ENCODE results near the gene ZNF524. TPM values are rescaled to one million over a fixed set of nuclear protein-coding genes. Genes with fewer than 3 reads are reported as not detected.

ZNF524 gene
- total and polyA plus RNA-seq, 7 experiments from 2014 or later, result 13.3 to 50.5 (median 29.4) TPM

DNA sequence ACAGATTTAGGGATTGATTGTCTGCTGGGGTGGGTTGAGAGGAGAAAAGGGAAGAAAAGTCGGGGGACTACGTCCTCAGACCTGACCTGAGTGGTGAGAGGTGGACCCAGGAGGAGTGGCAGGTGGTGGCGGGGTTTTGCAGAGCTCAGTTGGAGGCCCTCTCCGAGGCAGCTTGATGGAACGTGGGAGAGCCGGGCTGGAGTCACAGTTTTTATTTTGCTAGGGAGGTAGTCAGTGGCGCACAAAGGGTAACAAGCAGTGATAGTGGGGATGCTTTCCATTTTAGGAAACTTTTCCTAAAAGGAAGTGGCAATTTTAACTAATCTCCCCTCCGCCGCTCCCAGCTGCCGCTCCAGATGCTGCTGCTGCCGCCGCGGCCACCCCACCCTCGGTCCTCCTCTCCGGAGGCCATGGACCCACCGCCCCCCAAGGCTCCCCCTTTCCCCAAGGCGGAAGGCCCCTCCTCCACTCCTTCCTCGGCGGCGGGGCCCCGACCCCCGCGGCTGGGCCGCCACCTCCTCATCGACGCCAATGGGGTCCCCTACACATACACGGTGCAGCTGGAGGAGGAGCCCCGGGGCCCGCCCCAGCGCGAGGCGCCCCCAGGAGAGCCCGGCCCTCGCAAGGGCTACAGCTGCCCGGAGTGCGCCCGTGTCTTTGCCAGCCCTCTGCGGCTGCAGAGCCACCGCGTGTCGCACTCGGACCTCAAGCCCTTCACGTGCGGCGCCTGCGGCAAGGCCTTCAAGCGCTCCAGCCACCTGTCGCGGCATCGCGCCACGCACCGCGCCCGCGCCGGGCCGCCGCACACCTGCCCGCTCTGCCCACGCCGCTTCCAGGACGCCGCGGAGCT lies 42.3 kb downstream of the ZNF524 start:
- Histone ChIP-seq H3K4me1 (ENCODE audit: control insufficient read depth in 2 of 2, insufficient read depth in 2 of 2, low read length in 2 of 2) (peaks cover 25 to 26% of the 10 kb centered on the region in 2 donors), H3K4me3 (ENCODE audit: low read length) (peak overlapping the region; percentile 80), H3K9me3 (ENCODE audit: control insufficient read depth in 2 of 3, low read length in 3 of 3) (no peaks in the 10 kb centered on the region), H3K27me3 (ENCODE audit: control insufficient read depth in 2 of 2, insufficient read depth in 2 of 2, low read length in 2 of 2) (no peaks in the 10 kb centered on the region), H3K36me3 (ENCODE audit: control insufficient read depth in 2 of 3, insufficient read depth in 3 of 3, low read length in 3 of 3) (peaks cover 0 to 14% (median 0%) of the 10 kb centered on the region in 3 experiments), H3K27ac (ENCODE audit: low read depth, low read length) (peak overlapping the region; percentile 80)
- ChIA-PET POLR2A (interaction anchor here (0.6 to 9.2 kb wide), 14 partner anchors 7 to 754 kb away, joined by 3 to 154 read pairs (median 7); partner anchors contain the start of genes FIZ1, U2AF2, ZNF524 and ZNF628), CTCF (interaction anchor here (0.6 to 1.6 kb wide), 6 partner anchors 7 to 383 kb away, joined by 4 to 6 read pairs (median 6); no protein-coding TSS in a partner anchor)
- Mint-ChIP-seq H3K36me3 (peaks cover 0 to 22% (median 14%) of the 10 kb centered on the region in 5 donors), H3K4me1 (peaks cover 27 to 70% (median 58%) of the 10 kb centered on the region in 7 donors), H3K27me3 (no peaks in the 10 kb centered on the region), H3K9me3 (peaks cover 0 to 3% (median 0%) of the 10 kb centered on the region in 11 donors), H3K27ac (peak overlapping the region; percentile 91 to 98 (median 96)), H3K4me3 (peak overlapping the region; percentile 87 to 97 (median 94))
- ATAC-seq, result no peak
- intact Hi-C loops (cut with micrococcal nuclease), result loop anchor here (1.0 to 2.0 kb wide), 4 partner anchors 7 to 62 kb away; partner anchors contain the start of genes EPN1 (in 1 of the 2) and ZNF579 (in 1 of the 2)
- peak in 4 of 9 donors; percentile 34 to 47 (median 36) for DNase-seq

DNA sequence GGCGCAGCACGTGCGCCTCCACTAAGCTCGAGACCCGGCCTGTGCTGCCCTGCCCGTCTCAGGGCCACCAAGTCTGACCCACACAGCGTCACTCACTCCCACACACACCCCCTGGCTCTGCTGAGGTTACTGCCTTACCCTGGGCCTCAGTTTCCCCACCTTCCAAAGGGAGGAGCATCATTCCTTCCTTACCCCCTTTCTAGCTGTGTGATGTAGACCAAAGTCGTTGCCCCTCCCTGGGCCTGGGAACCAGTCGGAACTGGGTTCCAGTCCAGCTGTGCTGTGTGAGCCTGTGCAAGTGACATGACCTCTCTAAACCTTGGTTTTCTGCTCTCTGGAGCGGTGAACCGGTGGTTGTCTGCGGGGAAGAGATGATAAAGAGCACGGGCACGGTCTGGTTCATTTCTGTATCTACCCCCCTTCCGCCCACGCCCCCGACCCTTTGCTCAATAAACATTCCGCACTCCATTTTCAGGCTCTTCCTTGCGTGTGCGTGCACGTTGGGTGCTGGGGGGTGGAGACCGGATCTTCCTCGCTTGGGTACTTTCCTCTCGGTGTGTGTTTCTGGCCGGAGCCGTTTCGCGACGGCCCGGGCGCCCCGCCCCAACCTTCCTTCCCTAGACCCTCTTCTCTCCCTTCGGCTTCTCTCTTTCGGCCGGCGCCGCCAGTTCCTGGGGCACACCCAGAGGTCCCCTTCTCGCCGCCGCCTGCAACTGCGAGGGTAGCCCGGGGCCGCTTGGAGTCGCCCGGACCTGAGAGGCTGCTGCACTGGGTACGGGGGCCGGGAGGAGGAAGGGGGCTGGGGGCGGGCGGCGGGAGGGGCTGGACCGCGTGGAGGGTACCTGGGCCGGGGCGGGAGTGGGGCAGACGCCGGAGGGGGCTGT lies 43.2 kb downstream of the ZNF524 start, which contains the start of gene ZNF581:
Gene ZNF581, plus strand, starts transcription at position 647 of the 884 bp plus-strand sequence. CDS start 923 bp downstream, outside the sequence.
- intact Hi-C loops (cut with micrococcal nuclease), result loop anchor here (1.0 to 2.0 kb wide), 4 partner anchors 8 to 62 kb away; partner anchors contain the start of genes EPN1 (in 1 of the 2) and ZNF579 (in 1 of the 2)

DNA sequence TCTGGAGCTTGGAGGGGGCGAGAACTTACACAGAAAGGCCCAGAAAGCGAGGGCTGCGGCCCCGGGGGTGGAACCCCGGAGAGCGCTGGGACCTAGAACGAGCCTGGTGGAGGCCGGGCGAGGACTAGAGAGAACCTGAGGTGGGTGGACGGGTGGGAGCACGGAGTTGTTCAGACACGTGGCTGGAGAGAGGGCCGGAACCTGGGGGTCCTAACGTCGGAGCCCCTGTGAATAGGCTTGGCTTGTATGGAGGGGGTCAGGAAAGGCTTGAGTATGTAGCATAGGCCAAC lies 43.7 kb downstream of the ZNF524 start:
- Histone ChIP-seq H3K36me3 (ENCODE audit: control insufficient read depth in 2 of 3, insufficient read depth in 3 of 3, low read length in 3 of 3) (peaks cover 0 to 14% (median 0%) of the 10 kb centered on the region in 3 experiments), H3K9me3 (ENCODE audit: control insufficient read depth in 2 of 3, low read length in 3 of 3) (no peaks in the 10 kb centered on the region), H3K4me3 (ENCODE audit: low read length) (peak overlapping the region; percentile 63), H3K27me3 (ENCODE audit: control insufficient read depth in 2 of 2, insufficient read depth in 2 of 2, low read length in 2 of 2) (no peaks in the 10 kb centered on the region), H3K4me1 (ENCODE audit: control insufficient read depth in 2 of 2, insufficient read depth in 2 of 2, low read length in 2 of 2) (peaks cover 27 to 28% of the 10 kb centered on the region in 2 donors), H3K27ac (ENCODE audit: low read depth, low read length) (peak overlapping the region; percentile 80)
- peaks cover 23 to 65% (median 57%) of the 10 kb centered on the region in 7 donors for H3K4me1 Mint-ChIP-seq
- CTCF ChIA-PET, result no interaction called here
- POLR2A ChIA-PET, result interaction anchor here (1.1 to 9.2 kb wide), 5 partner anchors 8 to 44 kb away, joined by 3 to 154 read pairs (median 12); partner anchors contain the start of genes FIZ1, ZNF524 and ZNF784
- peaks cover 0 to 3% (median 0%) of the 10 kb centered on the region in 11 donors for H3K9me3 Mint-ChIP-seq
- no peaks in the 10 kb centered on the region for H3K27me3 Mint-ChIP-seq
- intact Hi-C loops (cut with micrococcal nuclease), result loop anchor here (1.0 to 2.0 kb wide), 4 partner anchors 9 to 63 kb away; partner anchors contain the start of genes EPN1 (in 1 of the 2) and ZNF579 (in 1 of the 2)
- peaks cover 0 to 15% (median 4%) of the 10 kb centered on the region in 5 donors for H3K36me3 Mint-ChIP-seq
- H3K27ac Mint-ChIP-seq, result peak overlapping the region; percentile 88 to 98 (median 93)
- ATAC-seq (no peak), DNase-seq (no peak)
- peak overlapping the region; percentile 87 to 97 (median 94) for H3K4me3 Mint-ChIP-seq

More for the DNA sequence above, 43.2 kb downstream of the ZNF524 start, which contains the start of gene ZNF581:
- Mint-ChIP-seq H3K36me3 (peaks cover 0 to 17% (median 6%) of the 10 kb centered on the region in 5 donors), H3K27ac (peak within 1 kb of the TSS; percentile 91 to 98 (median 96)), H3K4me3 (peak within 1 kb of the TSS; percentile 87 to 97 (median 94)), H3K4me1 (peaks cover 23 to 66% (median 53%) of the 10 kb centered on the region in 7 donors), H3K27me3 (no peaks in the 10 kb centered on the region), H3K9me3 (peaks cover 0 to 3% (median 0%) of the 10 kb centered on the region in 11 donors)
- Histone ChIP-seq H3K27ac (ENCODE audit: low read depth, low read length) (peak within 1 kb of the TSS; percentile 80), H3K27me3 (ENCODE audit: control insufficient read depth in 2 of 2, insufficient read depth in 2 of 2, low read length in 2 of 2) (no peaks in the 10 kb centered on the region), H3K9me3 (ENCODE audit: control insufficient read depth in 2 of 3, low read length in 3 of 3) (no peaks in the 10 kb centered on the region), H3K4me1 (ENCODE audit: control insufficient read depth in 2 of 2, insufficient read depth in 2 of 2, low read length in 2 of 2) (peaks cover 24 to 25% of the 10 kb centered on the region in 2 donors), H3K36me3 (ENCODE audit: control insufficient read depth in 2 of 3, insufficient read depth in 3 of 3, low read length in 3 of 3) (peaks cover 0 to 14% (median 0%) of the 10 kb centered on the region in 3 experiments), H3K4me3 (ENCODE audit: low read length) (peak within 1 kb of the TSS; percentile 80)
- DNase-seq (peak; percentile 63 to 85 (median 81)), ATAC-seq (peak; percentile 73)
- CTCF ChIA-PET, result interaction anchor here (0.7 to 1.6 kb wide), 5 partner anchors 8 to 37 kb away, joined by 4 to 6 read pairs (median 6); no protein-coding TSS in a partner anchor
- POLR2A ChIA-PET, result interaction anchor here (0.6 to 9.2 kb wide), 12 partner anchors 7 to 753 kb away, joined by 3 to 154 read pairs (median 8); partner anchors contain the start of genes FIZ1, U2AF2, ZNF524 and ZNF628

- Mint-ChIP-seq H3K4me1 (peaks cover 23 to 65% (median 54%) of the 10 kb centered on the region in 7 donors), H3K27me3 (no peaks in the 10 kb centered on the region), H3K36me3 (peaks cover 0 to 11% (median 0%) of the 10 kb centered on the region in 5 donors), H3K9me3 (no peaks in the 10 kb centered on the region), H3K27ac (peak overlapping the region; percentile 88 to 98 (median 93)), H3K4me3 (peak overlapping the region; percentile 87 to 97 (median 94))
- peaks cover 27 to 28% of the 10 kb centered on the region in 2 donors for H3K4me1 ChIP-seq (ENCODE audit: control insufficient read depth in 2 of 2, insufficient read depth in 2 of 2, low read length in 2 of 2)
- intact Hi-C loops (cut with micrococcal nuclease), result no loop called here
- peaks cover 0 to 14% (median 0%) of the 10 kb centered on the region in 3 experiments for H3K36me3 ChIP-seq (ENCODE audit: control insufficient read depth in 2 of 3, insufficient read depth in 3 of 3, low read length in 3 of 3)
- peak overlapping the region; percentile 80 for H3K27ac ChIP-seq (ENCODE audit: low read depth, low read length)
- peak overlapping the region; percentile 63 for H3K4me3 ChIP-seq (ENCODE audit: low read length)
- no peaks in the 10 kb centered on the region for H3K27me3 ChIP-seq (ENCODE audit: control insufficient read depth in 2 of 2, insufficient read depth in 2 of 2, low read length in 2 of 2)
- ChIA-PET POLR2A (interaction anchor here (0.6 to 9.2 kb wide), 5 partner anchors 9 to 1772 kb away, joined by 3 to 154 read pairs (median 3); no protein-coding TSS in a partner anchor), CTCF (no interaction called here)
- H3K9me3 ChIP-seq (ENCODE audit: control insufficient read depth in 2 of 3, low read length in 3 of 3), result no peaks in the 10 kb centered on the region
- ATAC-seq, result no peak
- no peak for DNase-seq
Observed at GRCh38 chr19:55644191-55644833, 44.2 kb downstream of the ZNF524 start.

- Histone ChIP-seq H3K27ac (ENCODE audit: low read depth, low read length) (peak overlapping the region; percentile 80), H3K9me3 (ENCODE audit: control insufficient read depth in 2 of 3, low read length in 3 of 3) (no peaks in the 10 kb centered on the region), H3K36me3 (ENCODE audit: control insufficient read depth in 2 of 3, insufficient read depth in 3 of 3, low read length in 3 of 3) (peaks cover 0 to 14% (median 0%) of the 10 kb centered on the region in 3 experiments), H3K4me1 (ENCODE audit: control insufficient read depth in 2 of 2, insufficient read depth in 2 of 2, low read length in 2 of 2) (peaks cover 27% of the 10 kb centered on the region in 2 donors), H3K27me3 (ENCODE audit: control insufficient read depth in 2 of 2, insufficient read depth in 2 of 2, low read length in 2 of 2) (no peaks in the 10 kb centered on the region), H3K4me3 (ENCODE audit: low read length) (no peak overlapping the region)
- CTCF ChIA-PET, result interaction anchor here (0.7 kb wide), 1 partner anchor 12 kb away, joined by 3 read pairs; no protein-coding TSS in a partner anchor
- POLR2A ChIA-PET, result interaction anchor here (0.6 to 9.2 kb wide), 7 partner anchors 9 to 1772 kb away, joined by 3 to 154 read pairs (median 4); no protein-coding TSS in a partner anchor
- Mint-ChIP-seq H3K36me3 (peaks cover 0 to 12% (median 0%) of the 10 kb centered on the region in 5 donors), H3K9me3 (no peaks in the 10 kb centered on the region), H3K4me1 (peaks cover 23 to 67% (median 54%) of the 10 kb centered on the region in 7 donors), H3K4me3 (peak overlapping the region; percentile 87 to 97 (median 94)), H3K27me3 (no peaks in the 10 kb centered on the region), H3K27ac (peak overlapping the region in 4 of 9 donors; percentile 51 to 98 (median 92))
- ATAC-seq (no peak), DNase-seq (no peak)
- intact Hi-C loops (cut with micrococcal nuclease), result no loop called here
Observed at GRCh38 chr19:55644842-55645511, 44.9 kb downstream of the ZNF524 start.

Data from naive thymus-derived CD4-positive, alpha-beta T cell (primary cell).